Hepatocyte (in vitro differentiated cells): Measurements from ENCODE around the gene APEH.

Experiments
- CTCF ChIP-seq: fragments of 200-600 bp; sonication (generic); IDR thresholded peaks from 2 replicates; pipeline ENCODE4 v1.5.1; 2016; ENCODE audit warnings: antibody characterized with exemption, mild to moderate bottlenecking; ENCODE audit not compliant: poor library complexity
- EZH2 ChIP-seq: fragments of 200-600 bp; sonication (generic); IDR thresholded peaks from 2 replicates; pipeline ENCODE4 v1.6.1; 2016; ENCODE audit warnings: antibody characterized with exemption, mild to moderate bottlenecking, borderline replicate concordance
- EZH2phosphoT487 ChIP-seq: fragments of 200-600 bp; sonication (generic); IDR thresholded peaks from one replicate; pipeline ENCODE4 v1.6.1; 2018; ENCODE audit warnings: antibody characterized with exemption, mild to moderate bottlenecking, low read depth, moderate library complexity; ENCODE audit not compliant: unreplicated experiment, severe bottlenecking

- TF ChIP-seq CTCF, result no peak
- TF ChIP-seq EZH2, result no peak
- TF ChIP-seq EZH2phosphoT487, result no peak
These were observed 31.4 kb upstream of the APEH start for GRCh38 chr3:49642708-49643145.
